Neural progenitor cell (in vitro differentiated cells): ENCODE measurements around the gene F11R.
"Not testable (repeated sequence)": the region's sequence is repeated elsewhere in the genome, so short reads cannot be mapped to it uniquely, and the experiment has no call there.

ENCODE experiments used
- EZH2 ChIP-seq: fragments of 200-600 bp; sonication (generic); IDR thresholded peaks from 2 replicates; pipeline ENCODE4 v1.6.1; 2017; ENCODE audit warnings: antibody characterized with exemption, mild to moderate bottlenecking, moderate library complexity
- EZH2phosphoT487 ChIP-seq: fragments of 200-600 bp; sonication (generic); IDR thresholded peaks from 2 replicates; pipeline ENCODE4 v1.6.1; 2017; ENCODE audit warnings: antibody characterized with exemption
- TF ChIP-seq, protein P1 (sequence below): fragments of 200-600 bp; sonication (generic); IDR thresholded peaks from 2 replicates; pipeline ENCODE4 v1.5.1; 2017; ENCODE audit warnings: antibody characterized with exemption, mild to moderate bottlenecking

DNA sequence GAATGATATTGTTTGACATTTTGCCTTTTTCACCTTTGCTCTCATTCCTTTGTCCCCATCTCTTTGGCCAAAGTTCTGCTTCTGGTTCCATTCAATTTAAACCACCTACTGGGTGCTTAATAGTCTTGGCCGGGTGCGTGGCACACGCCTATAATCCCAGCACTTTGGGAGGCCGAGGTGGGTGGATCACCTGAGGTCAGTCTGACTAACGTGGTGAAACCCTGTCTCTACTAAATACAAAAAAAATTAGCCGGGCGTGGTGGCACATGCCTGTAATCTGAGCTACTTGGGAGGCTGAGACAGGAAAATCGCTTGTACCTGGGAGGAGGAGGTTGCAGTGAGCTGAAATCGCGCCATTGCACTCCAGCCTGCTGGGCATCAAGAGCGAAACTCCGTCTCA, 1.5 kb upstream of the F11R start:
- TF ChIP-seq, protein P1, sequence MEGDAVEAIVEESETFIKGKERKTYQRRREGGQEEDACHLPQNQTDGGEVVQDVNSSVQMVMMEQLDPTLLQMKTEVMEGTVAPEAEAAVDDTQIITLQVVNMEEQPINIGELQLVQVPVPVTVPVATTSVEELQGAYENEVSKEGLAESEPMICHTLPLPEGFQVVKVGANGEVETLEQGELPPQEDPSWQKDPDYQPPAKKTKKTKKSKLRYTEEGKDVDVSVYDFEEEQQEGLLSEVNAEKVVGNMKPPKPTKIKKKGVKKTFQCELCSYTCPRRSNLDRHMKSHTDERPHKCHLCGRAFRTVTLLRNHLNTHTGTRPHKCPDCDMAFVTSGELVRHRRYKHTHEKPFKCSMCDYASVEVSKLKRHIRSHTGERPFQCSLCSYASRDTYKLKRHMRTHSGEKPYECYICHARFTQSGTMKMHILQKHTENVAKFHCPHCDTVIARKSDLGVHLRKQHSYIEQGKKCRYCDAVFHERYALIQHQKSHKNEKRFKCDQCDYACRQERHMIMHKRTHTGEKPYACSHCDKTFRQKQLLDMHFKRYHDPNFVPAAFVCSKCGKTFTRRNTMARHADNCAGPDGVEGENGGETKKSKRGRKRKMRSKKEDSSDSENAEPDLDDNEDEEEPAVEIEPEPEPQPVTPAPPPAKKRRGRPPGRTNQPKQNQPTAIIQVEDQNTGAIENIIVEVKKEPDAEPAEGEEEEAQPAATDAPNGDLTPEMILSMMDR: not testable (repeated sequence)
- TF ChIP-seq EZH2, EZH2phosphoT487: not testable (repeated sequence)
